SK-N-SH (cell line): ENCODE measurements around the gene RNF126. TPM values are rescaled to one million over a fixed set of nuclear protein-coding genes. Genes with fewer than 3 reads are reported as not detected.

Source experiments
- CTCF ChIA-PET: fragments of 300-600, 350-600 bp; formaldehyde crosslinking; extraction: SDS; loops from one replicate; lab custom pipeline; 2021; lab: Yijun Ruan, JAX
- POLR2A ChIA-PET: fragments of 350-600 bp; sonication (Branson Sonifier 250); formaldehyde crosslinking; extraction: SDS; loops from one replicate; lab custom pipeline; 2020; ENCODE audit warnings: antibody characterized with exemption, inconsistent platforms; lab: Yijun Ruan, JAX
- DNase-seq: peaks from one replicate; pipeline ENCODE4 v3.0.0; 2012
- H2AFZ ChIP-seq: fragments of 200-600 bp; sonication (generic); 2 replicates; pipeline ENCODE4 v1.8.1; 2016; ENCODE audit warnings: antibody characterized with exemption, mild to moderate bottlenecking, low read depth
- H3F3A ChIP-seq: fragments of 200-600 bp; sonication (generic); replicated peaks from 2 replicates; pipeline ENCODE3; 2016; ENCODE audit warnings: antibody characterized with exemption, mild to moderate bottlenecking; ENCODE audit not compliant: insufficient read depth
- H3K27ac ChIP-seq, 2 experiments: fragments of 200-500 bp in 1 of 2; fragments of 200-600 bp in 1 of 2; sonication (Bioruptor generic) in 1 of 2; sonication (generic), shearing (Covaris generic) in 1 of 2; 2 replicates each; pipeline versions ENCODE4 v1.5.1 to v1.6.1; 2014 to 2016; ENCODE audit warnings: low read depth in 2 of 2, inconsistent platforms in 1 of 2, low read length in 1 of 2, mild to moderate bottlenecking in 1 of 2, mixed read lengths in 1 of 2
- H3K27me3 ChIP-seq: fragments of 200-600 bp; sonication (generic), shearing (Covaris generic); 2 replicates; pipeline ENCODE4 v1.6.1; 2016; ENCODE audit warnings: mixed run types; ENCODE audit not compliant: insufficient read depth
- H3K36me3 ChIP-seq, 2 experiments: fragments of 200-500 bp in 1 of 2; fragments of 200-600 bp in 1 of 2; sonication (Bioruptor generic) in 1 of 2; sonication (generic) in 1 of 2; replicated peaks in 1 of 2; 2 replicates each; pipeline versions ENCODE3 to v1.5.1; 2014 to 2016; ENCODE audit warnings: low read length in 1 of 2, mild to moderate bottlenecking in 1 of 2; ENCODE audit not compliant: insufficient read depth in 2 of 2, control insufficient read depth in 1 of 2
- H3K4me1 ChIP-seq, 2 experiments: fragments of 200-500 bp in 1 of 2; fragments of 200-600 bp in 1 of 2; sonication (Bioruptor generic) in 1 of 2; sonication (generic), shearing (Covaris generic) in 1 of 2; 2 replicates each; pipeline versions ENCODE4 v1.5.1 to v1.6.1; 2014 to 2016; ENCODE audit warnings: low read depth in 1 of 2, low read length in 1 of 2, mixed run types in 1 of 2; ENCODE audit not compliant: insufficient read depth in 2 of 2, control insufficient read depth in 1 of 2
- H3K4me2 ChIP-seq: fragments of 200-600 bp; sonication (generic), shearing (Covaris generic); 2 replicates; pipeline ENCODE4 v1.6.1; 2017; ENCODE audit warnings: mixed run types
- H3K4me3 ChIP-seq, 2 experiments: fragments of 200-500 bp in 1 of 2; fragments of 200-600 bp in 1 of 2; sonication (Bioruptor generic) in 1 of 2; sonication (generic), shearing (Covaris generic) in 1 of 2; 2 replicates each; pipeline versions ENCODE4 v1.5.1 to v1.8.1; 2014 to 2016; ENCODE audit warnings: low read depth in 2 of 2, inconsistent platforms in 1 of 2, low read length in 1 of 2, mild to moderate bottlenecking in 1 of 2, mixed read lengths in 1 of 2, moderate library complexity in 1 of 2
- H3K79me2 ChIP-seq: fragments of 200-600 bp; sonication (generic); 2 replicates; pipeline ENCODE4 v1.8.1; 2017; ENCODE audit warnings: mild to moderate bottlenecking; ENCODE audit not compliant: insufficient read depth
- H3K9ac ChIP-seq: fragments of 200-600 bp; sonication (generic); 2 replicates; pipeline ENCODE4 v1.6.1; 2017; ENCODE audit warnings: mixed run types
- H3K9me2 ChIP-seq: fragments of 200-600 bp; sonication (generic); 2 replicates; pipeline ENCODE4 v1.6.1; 2017; ENCODE audit warnings: mixed run types
- H3K9me3 ChIP-seq: fragments of 200-600 bp; sonication (generic); 2 replicates; pipeline ENCODE4 v1.6.1; 2017; ENCODE audit warnings: mixed run types, mild to moderate bottlenecking, moderate library complexity
- H4K20me1 ChIP-seq: fragments of 200-600 bp; sonication (generic); 2 replicates; pipeline ENCODE4 v1.6.1; 2017; ENCODE audit warnings: mild to moderate bottlenecking, mixed run types; ENCODE audit not compliant: insufficient read depth
- ELF1 ChIP-seq: IDR thresholded peaks from 2 replicates; pipeline ENCODE4 v1.4.0; 2012
- EP300 ChIP-seq, 2 experiments: IDR thresholded peaks; 2 replicates each; pipeline versions ENCODE4 v1.4.0 to v1.6.1; 2012; ENCODE audit warnings: borderline replicate concordance in 1 of 2, low read depth in 1 of 2, low read length in 1 of 2
- EZH2phosphoT487 ChIP-seq: fragments of 200-600 bp; sonication (generic); IDR thresholded peaks from 2 replicates; pipeline ENCODE4 v1.6.1; 2017; ENCODE audit warnings: low read depth, mixed run types, mild to moderate bottlenecking, antibody characterized with exemption, moderate library complexity, borderline replicate concordance
- FOSL2 ChIP-seq: IDR thresholded peaks from 2 replicates; pipeline ENCODE4 v1.4.0; 2012; ENCODE audit warnings: low read depth, mild to moderate bottlenecking, moderate library complexity, borderline replicate concordance
- GABPA ChIP-seq: IDR thresholded peaks from 2 replicates; pipeline ENCODE4 v1.4.0; 2012; ENCODE audit warnings: low read depth, mild to moderate bottlenecking
- GATA2 ChIP-seq: sonication (generic); formaldehyde crosslinking; IDR thresholded peaks from 2 replicates; pipeline ENCODE4 v1.5.0; 2020; ENCODE audit warnings: mild to moderate bottlenecking, missing genetic modification reagents
- MXI1 ChIP-seq: IDR thresholded peaks from 2 replicates; pipeline ENCODE4 v1.6.1; 2012; ENCODE audit warnings: mild to moderate bottlenecking, low read depth, low read length, improper control_type of control experiment
- NFIC ChIP-seq: IDR thresholded peaks from 2 replicates; pipeline ENCODE4 v1.4.0; 2012; ENCODE audit warnings: borderline replicate concordance
- NRF1 ChIP-seq: IDR thresholded peaks from 2 replicates; pipeline ENCODE4 v1.6.1; 2012; ENCODE audit warnings: low read depth, mild to moderate bottlenecking, low read length
- POLR2AphosphoS5 ChIP-seq: IDR thresholded peaks from 2 replicates; pipeline ENCODE4 v1.6.1; 2012; ENCODE audit warnings: low read depth, low read length
- RFX5 ChIP-seq: IDR thresholded peaks from 2 replicates; pipeline ENCODE4 v1.6.1; 2012; ENCODE audit warnings: mild to moderate bottlenecking, improper control_type of control experiment, low read length
- SIN3A ChIP-seq: IDR thresholded peaks from 2 replicates; pipeline ENCODE4 v1.6.1; 2012; ENCODE audit warnings: low read depth, mild to moderate bottlenecking, low read length, moderate library complexity, borderline replicate concordance
- SMC3 ChIP-seq: IDR thresholded peaks from 2 replicates; pipeline ENCODE4 v1.6.1; 2012; ENCODE audit warnings: low read depth, low read length, improper control_type of control experiment
- YY1 ChIP-seq: IDR thresholded peaks from 2 replicates; pipeline ENCODE4 v1.4.0; 2012; ENCODE audit warnings: low read depth, mild to moderate bottlenecking
- WGBS: methylation state at CpG from one replicate; pipeline ENCODE4 v1.1.6; 2017; ENCODE audit warnings: low lambda C conversion rate; 5-methylcytosine and 5-hydroxymethylcytosine counted together
- polyA plus RNA-seq, 3 experiments: library from polyadenylated mRNA; depleted of rRNA; stranded (reverse); fragments of >200 nt; gene quantifications; 2 replicates each; pipeline ENCODE4 v1.2.3, GENCODE V29; 2012
- TF ChIP-seq, protein P1 (sequence below): IDR thresholded peaks from 2 replicates; pipeline ENCODE4 v1.4.0; 2012; ENCODE audit warnings: low read depth, borderline replicate concordance
- TF ChIP-seq, protein P2 (sequence below): IDR thresholded peaks from 2 replicates; pipeline ENCODE4 v1.6.1; 2012; ENCODE audit warnings: mild to moderate bottlenecking, low read depth, low read length, moderate library complexity
- TF ChIP-seq, protein P3 (sequence below): fragments of 200-600 bp; sonication (generic); IDR thresholded peaks from 2 replicates; pipeline ENCODE4 v1.6.1; 2017; ENCODE audit warnings: antibody characterized with exemption, mild to moderate bottlenecking, moderate library complexity
- TF ChIP-seq, protein P4 (sequence below): IDR thresholded peaks from 2 replicates; pipeline ENCODE4 v1.4.0; 2012; ENCODE audit warnings: low read depth, borderline replicate concordance

Gene RNF126
- polyA plus RNA-seq, 1 of the 3 experiments (the other 2 are of a cell fraction) = 12.9 TPM

DNA sequence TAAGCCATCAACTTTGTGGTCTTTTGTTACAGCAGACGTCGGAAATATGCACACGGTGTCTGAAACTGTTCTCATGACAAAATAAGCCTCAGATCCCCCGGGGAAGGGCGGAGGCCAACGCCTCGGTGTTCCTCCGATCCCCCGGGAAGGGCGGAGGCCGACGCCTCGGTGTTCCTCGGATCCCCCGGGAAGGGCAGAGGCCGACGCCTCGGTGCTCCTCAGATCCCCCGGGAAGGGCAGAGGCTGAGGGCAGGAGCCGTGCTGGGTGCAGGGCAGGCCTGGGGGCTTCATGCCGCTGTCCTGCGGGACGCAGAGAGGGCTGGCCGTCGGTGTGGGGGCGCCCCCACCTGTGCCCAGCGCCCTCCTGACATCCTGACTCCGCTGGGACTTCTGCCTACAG lies 18.7 kb downstream of the RNF126 start:
- TF ChIP-seq POLR2AphosphoS5 (no peak), YY1 (no peak), SIN3A (no peak), EP300 (IDR thresholded peaks at IDR 0.05; ENCODE audit: borderline replicate concordance in 1 of 2, low read depth in 1 of 2, low read length in 1 of 2) (no peak), NFIC (no peak), RFX5 (no peak), MXI1 (no peak), EZH2phosphoT487 (no peak), GATA2 (CRISPR knock-in tag) (no peak), GABPA (no peak), SMC3 (no peak), ELF1 (no peak), NRF1 (no peak), FOSL2 (no peak)
- TF ChIP-seq, protein P1, sequence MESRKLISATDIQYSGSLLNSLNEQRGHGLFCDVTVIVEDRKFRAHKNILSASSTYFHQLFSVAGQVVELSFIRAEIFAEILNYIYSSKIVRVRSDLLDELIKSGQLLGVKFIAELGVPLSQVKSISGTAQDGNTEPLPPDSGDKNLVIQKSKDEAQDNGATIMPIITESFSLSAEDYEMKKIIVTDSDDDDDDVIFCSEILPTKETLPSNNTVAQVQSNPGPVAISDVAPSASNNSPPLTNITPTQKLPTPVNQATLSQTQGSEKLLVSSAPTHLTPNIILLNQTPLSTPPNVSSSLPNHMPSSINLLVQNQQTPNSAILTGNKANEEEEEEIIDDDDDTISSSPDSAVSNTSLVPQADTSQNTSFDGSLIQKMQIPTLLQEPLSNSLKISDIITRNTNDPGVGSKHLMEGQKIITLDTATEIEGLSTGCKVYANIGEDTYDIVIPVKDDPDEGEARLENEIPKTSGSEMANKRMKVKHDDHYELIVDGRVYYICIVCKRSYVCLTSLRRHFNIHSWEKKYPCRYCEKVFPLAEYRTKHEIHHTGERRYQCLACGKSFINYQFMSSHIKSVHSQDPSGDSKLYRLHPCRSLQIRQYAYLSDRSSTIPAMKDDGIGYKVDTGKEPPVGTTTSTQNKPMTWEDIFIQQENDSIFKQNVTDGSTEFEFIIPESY = no peak
- TF ChIP-seq, protein P2, sequence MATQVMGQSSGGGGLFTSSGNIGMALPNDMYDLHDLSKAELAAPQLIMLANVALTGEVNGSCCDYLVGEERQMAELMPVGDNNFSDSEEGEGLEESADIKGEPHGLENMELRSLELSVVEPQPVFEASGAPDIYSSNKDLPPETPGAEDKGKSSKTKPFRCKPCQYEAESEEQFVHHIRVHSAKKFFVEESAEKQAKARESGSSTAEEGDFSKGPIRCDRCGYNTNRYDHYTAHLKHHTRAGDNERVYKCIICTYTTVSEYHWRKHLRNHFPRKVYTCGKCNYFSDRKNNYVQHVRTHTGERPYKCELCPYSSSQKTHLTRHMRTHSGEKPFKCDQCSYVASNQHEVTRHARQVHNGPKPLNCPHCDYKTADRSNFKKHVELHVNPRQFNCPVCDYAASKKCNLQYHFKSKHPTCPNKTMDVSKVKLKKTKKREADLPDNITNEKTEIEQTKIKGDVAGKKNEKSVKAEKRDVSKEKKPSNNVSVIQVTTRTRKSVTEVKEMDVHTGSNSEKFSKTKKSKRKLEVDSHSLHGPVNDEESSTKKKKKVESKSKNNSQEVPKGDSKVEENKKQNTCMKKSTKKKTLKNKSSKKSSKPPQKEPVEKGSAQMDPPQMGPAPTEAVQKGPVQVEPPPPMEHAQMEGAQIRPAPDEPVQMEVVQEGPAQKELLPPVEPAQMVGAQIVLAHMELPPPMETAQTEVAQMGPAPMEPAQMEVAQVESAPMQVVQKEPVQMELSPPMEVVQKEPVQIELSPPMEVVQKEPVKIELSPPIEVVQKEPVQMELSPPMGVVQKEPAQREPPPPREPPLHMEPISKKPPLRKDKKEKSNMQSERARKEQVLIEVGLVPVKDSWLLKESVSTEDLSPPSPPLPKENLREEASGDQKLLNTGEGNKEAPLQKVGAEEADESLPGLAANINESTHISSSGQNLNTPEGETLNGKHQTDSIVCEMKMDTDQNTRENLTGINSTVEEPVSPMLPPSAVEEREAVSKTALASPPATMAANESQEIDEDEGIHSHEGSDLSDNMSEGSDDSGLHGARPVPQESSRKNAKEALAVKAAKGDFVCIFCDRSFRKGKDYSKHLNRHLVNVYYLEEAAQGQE = no peak
- TF ChIP-seq, protein P3, sequence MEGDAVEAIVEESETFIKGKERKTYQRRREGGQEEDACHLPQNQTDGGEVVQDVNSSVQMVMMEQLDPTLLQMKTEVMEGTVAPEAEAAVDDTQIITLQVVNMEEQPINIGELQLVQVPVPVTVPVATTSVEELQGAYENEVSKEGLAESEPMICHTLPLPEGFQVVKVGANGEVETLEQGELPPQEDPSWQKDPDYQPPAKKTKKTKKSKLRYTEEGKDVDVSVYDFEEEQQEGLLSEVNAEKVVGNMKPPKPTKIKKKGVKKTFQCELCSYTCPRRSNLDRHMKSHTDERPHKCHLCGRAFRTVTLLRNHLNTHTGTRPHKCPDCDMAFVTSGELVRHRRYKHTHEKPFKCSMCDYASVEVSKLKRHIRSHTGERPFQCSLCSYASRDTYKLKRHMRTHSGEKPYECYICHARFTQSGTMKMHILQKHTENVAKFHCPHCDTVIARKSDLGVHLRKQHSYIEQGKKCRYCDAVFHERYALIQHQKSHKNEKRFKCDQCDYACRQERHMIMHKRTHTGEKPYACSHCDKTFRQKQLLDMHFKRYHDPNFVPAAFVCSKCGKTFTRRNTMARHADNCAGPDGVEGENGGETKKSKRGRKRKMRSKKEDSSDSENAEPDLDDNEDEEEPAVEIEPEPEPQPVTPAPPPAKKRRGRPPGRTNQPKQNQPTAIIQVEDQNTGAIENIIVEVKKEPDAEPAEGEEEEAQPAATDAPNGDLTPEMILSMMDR = no peak
- TF ChIP-seq, protein P4, sequence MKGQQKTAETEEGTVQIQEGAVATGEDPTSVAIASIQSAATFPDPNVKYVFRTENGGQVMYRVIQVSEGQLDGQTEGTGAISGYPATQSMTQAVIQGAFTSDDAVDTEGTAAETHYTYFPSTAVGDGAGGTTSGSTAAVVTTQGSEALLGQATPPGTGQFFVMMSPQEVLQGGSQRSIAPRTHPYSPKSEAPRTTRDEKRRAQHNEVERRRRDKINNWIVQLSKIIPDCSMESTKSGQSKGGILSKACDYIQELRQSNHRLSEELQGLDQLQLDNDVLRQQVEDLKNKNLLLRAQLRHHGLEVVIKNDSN = no peak
- Histone ChIP-seq H3K36me3 (peaks cover 0 to 39% of the 10 kb centered on the region in 2 experiments), H3K4me3 (no peak overlapping the region), H3K9me3 (no peaks in the 10 kb centered on the region), H3K4me2 (no peak overlapping the region), H3K27ac (no peak overlapping the region), H3F3A (no peaks in the 10 kb centered on the region), H3K9ac (no peak overlapping the region), H2AFZ (no peak overlapping the region), H3K79me2 (no peaks in the 10 kb centered on the region), H3K27me3 (no peaks in the 10 kb centered on the region), H3K4me1 (peaks cover 0 to 2% of the 10 kb centered on the region in 2 experiments; a peak in 1 of 4 replicates), H4K20me1 (no peaks in the 10 kb centered on the region), H3K9me2 (no peaks in the 10 kb centered on the region)
- POLR2A ChIA-PET = no interaction called here
- DNase-seq = no peak
- CTCF ChIA-PET = no interaction called here
- 78% methylated on average over 7 of the region's 28 CpGs for WGBS
